ENCODE measurements around the gene LOXHD1. TPM values are rescaled to one million over a fixed set of nuclear protein-coding genes. Genes with fewer than 3 reads are reported as not detected.

The LOXHD1 gene
- total RNA-seq, 1 donor from 2014 or later, result not detected

DNA sequence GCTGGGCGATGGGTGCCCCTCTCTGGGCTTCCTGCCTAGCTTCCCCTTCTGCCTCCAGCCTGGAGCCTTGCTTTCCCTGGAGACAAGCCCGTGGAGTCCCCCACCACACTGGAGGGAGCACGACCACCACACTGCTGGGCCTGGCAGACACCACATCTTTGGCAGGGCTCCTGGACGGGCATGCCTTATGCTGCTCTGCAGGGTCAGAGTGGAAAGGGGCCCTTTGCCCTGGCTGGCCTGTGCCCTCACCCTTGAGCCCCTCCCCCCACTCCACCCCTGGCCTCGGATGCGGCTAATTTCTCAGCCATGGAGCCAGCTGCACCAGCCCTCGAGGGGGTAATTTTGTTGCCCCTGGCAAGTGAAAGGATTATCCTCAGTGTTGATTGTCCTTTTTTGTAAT, 194.5 kb downstream of the LOXHD1 start:
- Mint-ChIP-seq H3K36me3 (ENCODE audit: low read depth) (peaks cover 8% of the 10 kb centered on the region), H3K4me3 (no peak overlapping the region), H3K4me1 (peaks cover 55% of the 10 kb centered on the region), H3K9me3 (no peaks in the 10 kb centered on the region), H3K27me3 (ENCODE audit: low read depth) (peaks cover 3% of the 10 kb centered on the region), H3K27ac (ENCODE audit: unreplicated experiment) (no peak overlapping the region)
- TF ChIP-seq, protein P1, sequence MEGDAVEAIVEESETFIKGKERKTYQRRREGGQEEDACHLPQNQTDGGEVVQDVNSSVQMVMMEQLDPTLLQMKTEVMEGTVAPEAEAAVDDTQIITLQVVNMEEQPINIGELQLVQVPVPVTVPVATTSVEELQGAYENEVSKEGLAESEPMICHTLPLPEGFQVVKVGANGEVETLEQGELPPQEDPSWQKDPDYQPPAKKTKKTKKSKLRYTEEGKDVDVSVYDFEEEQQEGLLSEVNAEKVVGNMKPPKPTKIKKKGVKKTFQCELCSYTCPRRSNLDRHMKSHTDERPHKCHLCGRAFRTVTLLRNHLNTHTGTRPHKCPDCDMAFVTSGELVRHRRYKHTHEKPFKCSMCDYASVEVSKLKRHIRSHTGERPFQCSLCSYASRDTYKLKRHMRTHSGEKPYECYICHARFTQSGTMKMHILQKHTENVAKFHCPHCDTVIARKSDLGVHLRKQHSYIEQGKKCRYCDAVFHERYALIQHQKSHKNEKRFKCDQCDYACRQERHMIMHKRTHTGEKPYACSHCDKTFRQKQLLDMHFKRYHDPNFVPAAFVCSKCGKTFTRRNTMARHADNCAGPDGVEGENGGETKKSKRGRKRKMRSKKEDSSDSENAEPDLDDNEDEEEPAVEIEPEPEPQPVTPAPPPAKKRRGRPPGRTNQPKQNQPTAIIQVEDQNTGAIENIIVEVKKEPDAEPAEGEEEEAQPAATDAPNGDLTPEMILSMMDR (conservative IDR thresholded peaks at IDR 0.05), result no peak
- no peak for DNase-seq (ENCODE audit: low read depth, low spot score)

GRCh38 chr18:46461993-46462392, 195.0 kb downstream of the LOXHD1 start:
- H3K27me3 Mint-ChIP-seq (ENCODE audit: low read depth), result peaks cover 3% of the 10 kb centered on the region
- no peak overlapping the region for H3K27ac Mint-ChIP-seq (ENCODE audit: unreplicated experiment)
- H3K4me1 Mint-ChIP-seq, result peaks cover 55% of the 10 kb centered on the region
- peaks cover 8% of the 10 kb centered on the region for H3K36me3 Mint-ChIP-seq (ENCODE audit: low read depth)
- no peak overlapping the region for H3K4me3 Mint-ChIP-seq
- DNase-seq (ENCODE audit: low read depth, low spot score), result no peak
- TF ChIP-seq, protein P1 (conservative IDR thresholded peaks at IDR 0.05), result no peak
- no peaks in the 10 kb centered on the region for H3K9me3 Mint-ChIP-seq

DNA sequence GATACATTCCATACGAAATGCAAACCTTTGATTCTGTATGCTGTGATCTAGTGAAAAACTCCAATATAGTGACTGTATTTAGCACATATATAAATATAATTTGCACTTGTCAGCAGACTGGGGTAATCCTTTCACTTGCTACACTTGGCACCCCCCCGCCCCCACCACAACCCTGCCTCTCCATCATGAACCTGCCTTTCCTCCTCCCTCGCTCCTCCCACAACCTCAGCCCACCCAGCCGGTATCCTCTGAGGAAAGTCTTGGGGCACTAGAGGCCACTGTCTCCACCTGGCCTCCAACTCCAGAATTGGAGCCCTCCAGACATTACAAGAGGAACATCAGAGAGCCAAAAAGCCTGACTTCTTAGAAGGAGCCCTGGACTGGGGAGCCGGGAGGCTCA, 196.3 kb downstream of the LOXHD1 start:
- Mint-ChIP-seq H3K9me3 (no peaks in the 10 kb centered on the region), H3K36me3 (ENCODE audit: low read depth) (peaks cover 12% of the 10 kb centered on the region), H3K4me3 (no peak overlapping the region), H3K4me1 (peaks cover 48% of the 10 kb centered on the region), H3K27me3 (ENCODE audit: low read depth) (peaks cover 3% of the 10 kb centered on the region), H3K27ac (ENCODE audit: unreplicated experiment) (no peak overlapping the region)
- no peak for DNase-seq (ENCODE audit: low read depth, low spot score)
- TF ChIP-seq, protein P1 (conservative IDR thresholded peaks at IDR 0.05), result no peak

DNA sequence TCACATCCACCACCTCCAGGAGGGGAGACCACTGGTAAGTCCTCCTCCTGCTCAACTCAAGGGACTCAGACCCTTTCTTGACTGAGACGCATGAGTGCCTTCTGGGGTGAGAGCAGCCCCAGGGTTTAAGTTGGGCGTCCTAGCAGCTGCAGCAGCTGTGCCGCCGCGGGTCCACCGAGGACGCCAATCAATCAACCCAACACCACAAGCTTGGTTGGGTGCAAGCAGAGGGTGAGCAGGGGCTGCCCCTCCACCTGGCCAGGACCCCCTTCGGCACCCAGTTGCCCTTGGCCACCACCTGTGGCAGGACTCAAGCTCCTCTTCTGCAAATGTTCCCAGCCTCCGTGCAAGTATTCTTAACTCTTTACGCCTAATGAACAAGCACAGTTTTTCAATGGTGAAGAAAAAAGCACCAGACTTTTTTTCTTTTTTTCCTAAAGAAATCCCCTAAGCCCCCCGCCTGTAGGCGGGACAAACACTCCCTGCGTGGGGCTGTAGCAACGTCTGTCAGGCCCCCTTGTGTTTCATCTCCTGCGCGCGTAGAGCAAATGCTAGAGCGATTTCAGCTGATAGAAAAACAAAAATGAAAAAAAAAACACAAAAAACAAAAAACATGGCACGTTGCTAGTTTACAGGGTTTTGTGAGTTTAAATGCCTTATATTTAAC, 197.1 kb downstream of the LOXHD1 start:
- no peak for DNase-seq (ENCODE audit: low read depth, low spot score)
- H3K27ac Mint-ChIP-seq (ENCODE audit: unreplicated experiment), result no peak overlapping the region
- no peaks in the 10 kb centered on the region for H3K9me3 Mint-ChIP-seq
- H3K4me1 Mint-ChIP-seq, result peaks cover 39% of the 10 kb centered on the region
- H3K4me3 Mint-ChIP-seq, result no peak overlapping the region
- TF ChIP-seq, protein P1 (conservative IDR thresholded peaks at IDR 0.05), result no peak
- peaks cover 10% of the 10 kb centered on the region for H3K36me3 Mint-ChIP-seq (ENCODE audit: low read depth)
- peaks cover 2% of the 10 kb centered on the region for H3K27me3 Mint-ChIP-seq (ENCODE audit: low read depth)

GRCh38 chr18:46458472-46458871, 198.5 kb downstream of the LOXHD1 start:
- Mint-ChIP-seq H3K4me3 (no peak overlapping the region), H3K9me3 (no peaks in the 10 kb centered on the region), H3K4me1 (peaks cover 28% of the 10 kb centered on the region), H3K36me3 (ENCODE audit: low read depth) (peaks cover 18% of the 10 kb centered on the region), H3K27me3 (ENCODE audit: low read depth) (no peaks in the 10 kb centered on the region), H3K27ac (ENCODE audit: unreplicated experiment) (no peak overlapping the region)
- no peak for DNase-seq (ENCODE audit: low read depth, low spot score)
- TF ChIP-seq, protein P1 (conservative IDR thresholded peaks at IDR 0.05), result no peak

All from neural crest cell (in vitro differentiated cells).